ENCODE data around the gene CDADC1. TPM values are rescaled to one million over a fixed set of nuclear protein-coding genes. Genes with fewer than 3 reads are reported as not detected.

The CDADC1 gene
- total RNA-seq, 4 donors from 2014 or later = 1.1 to 4.0 (median 2.8) TPM

GRCh38 chr13:49256841-49257240 is 9.1 kb downstream of the CDADC1 start:
- H3K36me3 ChIP-seq = peaks cover 4 to 83% (median 12%) of the 10 kb centered on the region in 3 donors
- H3K27ac ChIP-seq = no peak overlapping the region
- H3K9me3 ChIP-seq = no peaks in the 10 kb centered on the region
- TF ChIP-seq CTCF (IDR thresholded peaks at IDR 0.05) (no peak), POLR2A (IDR thresholded peaks at IDR 0.05) (no peak)
- H3K4me1 ChIP-seq = peaks cover 0 to 8% (median 4%) of the 10 kb centered on the region in 3 donors
- no peak for DNase-seq
- no peak overlapping the region for H3K4me3 ChIP-seq
- H3K27me3 ChIP-seq = no peaks in the 10 kb centered on the region
- 72 to 87% methylated on average over 2 of the region's 2 CpGs for WGBS, 2 donors
- intact Hi-C loops (cut with DNase I) = no loop called here

- TF ChIP-seq POLR2A (IDR thresholded peaks at IDR 0.05) (no peak), CTCF (IDR thresholded peaks at IDR 0.05) (no peak)
- Histone ChIP-seq H3K4me1 (peaks cover 0 to 8% (median 4%) of the 10 kb centered on the region in 3 donors), H3K27me3 (no peaks in the 10 kb centered on the region), H3K36me3 (peaks cover 4 to 89% (median 12%) of the 10 kb centered on the region in 3 donors), H3K4me3 (peak overlapping the region in 3 of 4 donors; percentile 11 to 46 (median 30)), H3K27ac (peak overlapping the region in 1 of 4 donors; percentile 59), H3K9me3 (no peaks in the 10 kb centered on the region)
- WGBS, 2 donors = 44 to 45% methylated on average over 3 of the region's 3 CpGs
- no peak for DNase-seq
- intact Hi-C loops (cut with DNase I) = no loop called here
Observed at GRCh38 chr13:49258089-49258796, 10.5 kb downstream of the CDADC1 start.

- TF ChIP-seq POLR2A (IDR thresholded peaks at IDR 0.05) = no peak
- intact Hi-C loops (cut with DNase I) = no loop called here
- Histone ChIP-seq H3K27me3 (no peaks in the 10 kb centered on the region), H3K27ac (no peak overlapping the region), H3K36me3 (peaks cover 4 to 91% (median 12%) of the 10 kb centered on the region in 3 donors), H3K4me3 (no peak overlapping the region), H3K4me1 (peaks cover 0 to 8% (median 4%) of the 10 kb centered on the region in 3 donors), H3K9me3 (no peaks in the 10 kb centered on the region)
- DNase-seq = no peak
- WGBS, 2 donors = 91 to 93% methylated on average over 5 to 6 of the region's 6 CpGs
Observed at GRCh38 chr13:49259586-49259985, 11.9 kb downstream of the CDADC1 start.

GRCh38 chr13:49262634-49263033 is 14.9 kb downstream of the CDADC1 start:
- DNase-seq = no peak
- TF ChIP-seq POLR2A (IDR thresholded peaks at IDR 0.05) (no peak), CTCF (IDR thresholded peaks at IDR 0.05) (no peak)
- H3K27me3 ChIP-seq = no peaks in the 10 kb centered on the region
- no peak overlapping the region for H3K27ac ChIP-seq
- H3K36me3 ChIP-seq = peaks cover 4 to 81% (median 6%) of the 10 kb centered on the region in 3 donors
- H3K9me3 ChIP-seq = no peaks in the 10 kb centered on the region
- H3K4me1 ChIP-seq = no peaks in the 10 kb centered on the region
- no peak overlapping the region for H3K4me3 ChIP-seq
- intact Hi-C loops (cut with DNase I) = no loop called here
- WGBS, 2 donors = 72 to 86% methylated on average over 6 of the region's 6 CpGs

GRCh38 chr13:49265822-49266221 is 18.1 kb downstream of the CDADC1 start:
- TF ChIP-seq CTCF (IDR thresholded peaks at IDR 0.05) (no peak), POLR2A (IDR thresholded peaks at IDR 0.05) (no peak)
- Histone ChIP-seq H3K27ac (no peak overlapping the region), H3K9me3 (no peaks in the 10 kb centered on the region), H3K4me3 (no peak overlapping the region), H3K27me3 (no peaks in the 10 kb centered on the region), H3K4me1 (no peaks in the 10 kb centered on the region), H3K36me3 (peaks cover 0 to 71% (median 4%) of the 10 kb centered on the region in 3 donors)
- 70 to 79% methylated on average over 2 of the region's 2 CpGs for WGBS, 2 donors
- DNase-seq = no peak
- intact Hi-C loops (cut with DNase I) = no loop called here

All from esophagus squamous epithelium (tissue), 5 donors.